Left lung (tissue), 10 donors: Measurements from ENCODE around the gene GPI. TPM values are rescaled to one million over a fixed set of nuclear protein-coding genes. Genes with fewer than 3 reads are reported as not detected.

ENCODE experiments used
- ATAC-seq: fragments of 200-7000 bp; cut with Tn5 transposase; one replicate; pipeline ENCODE4 v1.9.1; 2020; ENCODE audit warnings: moderate library complexity
- DNase-seq, 4 donors: peaks; one replicate each; pipeline ENCODE4 v3.0.0-alpha.2; 2013 to 2020
- H3K27ac ChIP-seq, 2 donors: fragments of 200-600 bp; sonication (generic) in 1 of 2; one replicate each; pipeline versions ENCODE4 v1.5.0 to v1.8.0; 2020 to 2021
- H3K27me3 ChIP-seq, 2 donors: fragments of 200-600 bp; sonication (generic) in 1 of 2; one replicate each; pipeline versions ENCODE4 v1.5.0 to v1.8.0; 2020 to 2021
- H3K36me3 ChIP-seq, 2 donors: fragments of 200-600 bp; sonication (generic) in 1 of 2; one replicate each; pipeline versions ENCODE4 v1.5.0 to v1.8.0; 2020 to 2021
- H3K4me1 ChIP-seq, 2 donors: fragments of 200-600 bp; one replicate each; pipeline ENCODE4 v1.8.0; 2021
- H3K4me3 ChIP-seq, 2 donors: fragments of 200-600 bp; sonication (generic) in 1 of 2; one replicate each; pipeline versions ENCODE4 v1.5.0 to v1.8.0; 2020 to 2021; ENCODE audit warnings: mild to moderate bottlenecking in 1 of 2
- H3K9me3 ChIP-seq, 2 donors: fragments of 200-600 bp; sonication (generic) in 1 of 2; one replicate each; pipeline versions ENCODE4 v1.5.0 to v1.8.0; 2020 to 2021
- CTCF ChIP-seq, 2 donors: fragments of 200-600 bp; sonication (generic) in 1 of 2; IDR thresholded peaks; one replicate each; pipeline versions ENCODE4 v1.5.0 to v1.8.0; 2021; ENCODE audit warnings: antibody characterized with exemption in 2 of 2
- intact Hi-C, 2 donors: fragments of 100-400 bp; cut with DNase I; formaldehyde crosslinking; loops; one replicate each; pipeline versions ENCODE4 v1.11.2 to v1.14.2; 2022
- polyA plus RNA-seq, 6 donors: library from polyadenylated mRNA; unstranded; fragments of 120-200 nt; gene quantifications; one replicate each; pipeline ENCODE4 v1.2.1, GENCODE V29; 2013; ENCODE audit not compliant: insufficient read length in 6 of 6
- total RNA-seq, 2 donors: library from RNA; stranded (reverse); fragmentation: NEBNext Ultra II Directional; extraction: Animal tissue kit (Norgen Biotek cat#: 25700); gene quantifications; one replicate each; pipeline ENCODE4 v1.2.1, GENCODE V29; 2021
- donor health status: DM: no; HTN: yes; CAD: no.
- donor health status: DM: no; HTN: no; CAD: no.

GPI gene
- total and polyA plus RNA-seq, 8 donors, result 99.2 to 248 (median 108) TPM

DNA sequence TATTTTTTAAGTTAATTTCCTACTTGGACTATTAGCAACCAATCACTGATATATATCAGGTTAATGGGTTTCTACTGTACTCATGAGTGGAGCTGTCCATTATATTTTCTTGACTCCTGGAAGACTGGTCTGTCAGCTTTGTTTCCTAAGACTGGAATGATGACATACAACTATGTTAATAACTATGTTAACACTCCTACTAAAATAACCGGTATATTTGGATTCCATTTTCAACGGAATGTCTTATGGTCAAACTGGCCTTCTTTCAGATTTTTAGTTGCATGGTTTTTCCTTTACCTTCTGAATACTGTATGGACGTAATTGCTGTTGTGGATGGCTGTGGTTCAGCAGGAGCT lies 45.8 kb upstream of the GPI start:
- ATAC-seq (peak; percentile 57), DNase-seq (peak in 1 of 4 donors; percentile 44)
- peak overlapping the region in 1 of 2 donors; percentile 39 for H3K27ac ChIP-seq
- no peak overlapping the region for H3K4me3 ChIP-seq
- H3K27me3 ChIP-seq, result no peaks in the 10 kb centered on the region
- TF ChIP-seq CTCF (IDR thresholded peaks at IDR 0.05), result no peak
- H3K9me3 ChIP-seq, result no peaks in the 10 kb centered on the region
- intact Hi-C loops, result no loop called here
- H3K4me1 ChIP-seq, result peaks cover 6 to 9% of the 10 kb centered on the region in 2 donors
- peaks cover 0 to 18% of the 10 kb centered on the region in 2 donors for H3K36me3 ChIP-seq

- no peak overlapping the region for H3K27ac ChIP-seq
Observed at GRCh38 chr19:34319785-34320184, 45.2 kb upstream of the GPI start.

GRCh38 chr19:34320277-34320676 lies 44.7 kb upstream of the GPI start:
- ATAC-seq (peak; percentile 12), DNase-seq (no peak)
- no peak for TF ChIP-seq CTCF (IDR thresholded peaks at IDR 0.05)
- H3K9me3 ChIP-seq, result no peaks in the 10 kb centered on the region
- no peak overlapping the region for H3K4me3 ChIP-seq
- intact Hi-C loops, result no loop called here
- no peaks in the 10 kb centered on the region for H3K27me3 ChIP-seq
- no peak overlapping the region for H3K27ac ChIP-seq
- peaks cover 0 to 21% of the 10 kb centered on the region in 2 donors for H3K36me3 ChIP-seq
- H3K4me1 ChIP-seq, result peaks cover 6 to 9% of the 10 kb centered on the region in 2 donors

More at GRCh38 chr19:34319785-34320184, 45.2 kb upstream of the GPI start:
- DNase-seq, result no peak
- peaks cover 6 to 9% of the 10 kb centered on the region in 2 donors for H3K4me1 ChIP-seq
- H3K36me3 ChIP-seq, result peaks cover 0 to 18% of the 10 kb centered on the region in 2 donors
- TF ChIP-seq CTCF (IDR thresholded peaks at IDR 0.05), result no peak
- H3K4me3 ChIP-seq, result no peak overlapping the region
- no peaks in the 10 kb centered on the region for H3K9me3 ChIP-seq
- no peak for ATAC-seq
- intact Hi-C loops, result no loop called here
- H3K27me3 ChIP-seq, result no peaks in the 10 kb centered on the region

DNA sequence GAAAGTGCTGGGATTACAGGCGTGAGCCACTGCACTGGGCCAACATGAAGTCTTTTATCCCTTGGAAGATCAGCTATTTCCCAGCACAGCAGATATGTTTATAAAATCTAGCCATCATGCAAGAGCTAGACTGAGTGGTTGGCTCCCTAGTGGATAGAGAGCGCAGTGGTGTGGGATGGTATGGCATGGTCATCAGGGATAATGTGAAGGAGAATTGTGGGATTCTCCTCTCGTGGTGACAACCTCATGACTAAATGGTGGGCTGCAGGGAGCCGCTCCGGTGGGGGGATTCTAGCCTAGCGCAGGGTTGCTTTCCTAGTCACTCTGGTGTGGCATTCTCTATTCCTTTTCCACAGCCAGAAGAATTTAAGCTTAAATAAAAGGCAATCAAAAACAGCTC lies 43.3 kb upstream of the GPI start:
- no peak overlapping the region for H3K27ac ChIP-seq
- no peak overlapping the region for H3K4me3 ChIP-seq
- DNase-seq, result no peak
- no peak for ATAC-seq
- no peak for TF ChIP-seq CTCF (IDR thresholded peaks at IDR 0.05)
- intact Hi-C loops, result no loop called here
- no peaks in the 10 kb centered on the region for H3K27me3 ChIP-seq
- peaks cover 6 to 9% of the 10 kb centered on the region in 2 donors for H3K4me1 ChIP-seq
- H3K9me3 ChIP-seq, result no peaks in the 10 kb centered on the region
- peaks cover 0 to 26% of the 10 kb centered on the region in 2 donors for H3K36me3 ChIP-seq

- Histone ChIP-seq H3K4me1 (peaks cover under 1 to 6% of the 10 kb centered on the region in 2 donors), H3K9me3 (no peaks in the 10 kb centered on the region), H3K4me3 (no peak overlapping the region), H3K36me3 (peaks cover 0 to 36% of the 10 kb centered on the region in 2 donors), H3K27me3 (no peaks in the 10 kb centered on the region), H3K27ac (no peak overlapping the region)
- TF ChIP-seq CTCF (IDR thresholded peaks at IDR 0.05), result no peak
- DNase-seq, result no peak
- no peak for ATAC-seq
- intact Hi-C loops, result no loop called here
Observed at GRCh38 chr19:34323433-34324204, 41.4 kb upstream of the GPI start.
